Uterus (tissue), 2 donors: ENCODE measurements around the gene BCAS4.

Experiments used
- POLR2A ChIP-seq, 2 donors: fragments of 450-650 bp; IDR thresholded peaks; one replicate each; pipeline ENCODE4 v1.6.1; 2016; ENCODE audit warnings: antibody characterized with exemption in 2 of 2, mild to moderate bottlenecking in 1 of 2, moderate library complexity in 1 of 2
- TF ChIP-seq, protein P1 (sequence below), 4 experiments: fragments of 200-600 bp in 2 of 4; fragments of 450-650 bp in 2 of 4; sonication (generic) in 2 of 4; IDR thresholded peaks; one replicate each; pipeline ENCODE4 v1.5.1; 2016 to 2019; ENCODE audit warnings: antibody characterized with exemption in 4 of 4, mild to moderate bottlenecking in 2 of 4, moderate library complexity in 1 of 4

DNA sequence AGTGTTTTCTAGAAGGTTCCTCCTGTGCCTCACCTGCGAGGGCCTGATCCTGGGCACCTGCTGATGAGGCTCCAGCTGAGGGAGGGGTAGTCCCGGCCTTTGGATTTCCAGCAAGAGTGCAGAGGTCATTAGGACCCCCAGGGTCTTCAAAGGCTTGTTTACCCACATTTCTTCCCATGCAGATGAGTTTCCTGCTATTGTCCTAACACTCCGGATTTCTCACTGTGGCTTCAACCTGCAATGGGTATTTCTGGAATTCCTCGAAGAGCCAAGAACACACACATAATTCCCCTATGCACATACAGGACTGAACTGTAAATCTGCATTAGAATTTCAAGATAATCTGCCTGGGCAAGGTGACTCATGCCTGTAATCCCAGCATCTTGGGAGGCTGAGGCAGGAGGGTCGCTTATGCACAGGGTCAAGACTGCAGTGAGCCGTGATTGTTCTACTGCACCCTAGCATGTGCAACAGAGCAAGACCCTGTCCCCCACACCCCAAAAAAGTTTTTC is 82.4 kb downstream of the BCAS4 start:
- TF ChIP-seq, protein P1, sequence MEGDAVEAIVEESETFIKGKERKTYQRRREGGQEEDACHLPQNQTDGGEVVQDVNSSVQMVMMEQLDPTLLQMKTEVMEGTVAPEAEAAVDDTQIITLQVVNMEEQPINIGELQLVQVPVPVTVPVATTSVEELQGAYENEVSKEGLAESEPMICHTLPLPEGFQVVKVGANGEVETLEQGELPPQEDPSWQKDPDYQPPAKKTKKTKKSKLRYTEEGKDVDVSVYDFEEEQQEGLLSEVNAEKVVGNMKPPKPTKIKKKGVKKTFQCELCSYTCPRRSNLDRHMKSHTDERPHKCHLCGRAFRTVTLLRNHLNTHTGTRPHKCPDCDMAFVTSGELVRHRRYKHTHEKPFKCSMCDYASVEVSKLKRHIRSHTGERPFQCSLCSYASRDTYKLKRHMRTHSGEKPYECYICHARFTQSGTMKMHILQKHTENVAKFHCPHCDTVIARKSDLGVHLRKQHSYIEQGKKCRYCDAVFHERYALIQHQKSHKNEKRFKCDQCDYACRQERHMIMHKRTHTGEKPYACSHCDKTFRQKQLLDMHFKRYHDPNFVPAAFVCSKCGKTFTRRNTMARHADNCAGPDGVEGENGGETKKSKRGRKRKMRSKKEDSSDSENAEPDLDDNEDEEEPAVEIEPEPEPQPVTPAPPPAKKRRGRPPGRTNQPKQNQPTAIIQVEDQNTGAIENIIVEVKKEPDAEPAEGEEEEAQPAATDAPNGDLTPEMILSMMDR (IDR thresholded peaks at IDR 0.05): no peak
- TF ChIP-seq POLR2A (IDR thresholded peaks at IDR 0.05): no peak
